Measurements from ENCODE around the gene SPATS2. TPM values are rescaled to one million over a fixed set of nuclear protein-coding genes. Genes with fewer than 3 reads are reported as not detected.
"Not testable (repeated sequence)": the region's sequence is repeated elsewhere in the genome, so short reads cannot be mapped to it uniquely, and the experiment has no call there.

SPATS2 gene
- total RNA-seq, 6 experiments from 2014 or later = 33.4 to 64.4 (median 50.9) TPM

GRCh38 chr12:49368240-49368600, 958 bp downstream of the SPATS2 start:
- DNase-seq = no peak
- Mint-ChIP-seq H3K27ac (peak overlapping the region; percentile 85), H3K9me3 (no peaks in the 10 kb centered on the region), H3K27me3 (ENCODE audit: insufficient read depth) (peaks cover 2% of the 10 kb centered on the region; the same call in 1 of the 2 replicates), H3K4me3 (peak overlapping the region; percentile 95), H3K36me3 (ENCODE audit: low read depth) (peaks cover 27% of the 10 kb centered on the region), H3K4me1 (ENCODE audit: low read depth) (peaks cover 65% of the 10 kb centered on the region)
- no peak for TF ChIP-seq CTCF (IDR thresholded peaks at IDR 0.05)

GRCh38 chr12:49369411-49370145, 2.3 kb downstream of the SPATS2 start:
- H3K27ac Mint-ChIP-seq = peak overlapping the region; percentile 81
- H3K4me3 Mint-ChIP-seq = peak overlapping the region; percentile 95
- peak; percentile 22 for DNase-seq
- H3K9me3 Mint-ChIP-seq = no peaks in the 10 kb centered on the region
- H3K27me3 Mint-ChIP-seq (ENCODE audit: insufficient read depth) = no peaks in the 10 kb centered on the region
- peak; percentile 68 for TF ChIP-seq CTCF (IDR thresholded peaks at IDR 0.05)
- peaks cover 61% of the 10 kb centered on the region for H3K4me1 Mint-ChIP-seq (ENCODE audit: low read depth)
- H3K36me3 Mint-ChIP-seq (ENCODE audit: low read depth) = peaks cover 27% of the 10 kb centered on the region

- H3K27ac Mint-ChIP-seq = no peak overlapping the region
- peaks cover 27% of the 10 kb centered on the region for H3K36me3 Mint-ChIP-seq (ENCODE audit: low read depth)
- H3K4me1 Mint-ChIP-seq (ENCODE audit: low read depth) = peaks cover 61% of the 10 kb centered on the region
- TF ChIP-seq CTCF (IDR thresholded peaks at IDR 0.05) = no peak
- no peak for DNase-seq
- H3K9me3 Mint-ChIP-seq = no peaks in the 10 kb centered on the region
- no peaks in the 10 kb centered on the region for H3K27me3 Mint-ChIP-seq (ENCODE audit: insufficient read depth)
- H3K4me3 Mint-ChIP-seq = no peak overlapping the region; the same call in 1 of the 2 replicates
These were observed 3.3 kb downstream of the SPATS2 start for GRCh38 chr12:49370539-49370938.

GRCh38 chr12:49375406-49375805, 8.1 kb downstream of the SPATS2 start:
- peaks cover 24% of the 10 kb centered on the region for H3K36me3 Mint-ChIP-seq (ENCODE audit: low read depth)
- H3K27ac Mint-ChIP-seq = no peak overlapping the region
- no peak for DNase-seq
- no peaks in the 10 kb centered on the region for H3K27me3 Mint-ChIP-seq (ENCODE audit: insufficient read depth)
- H3K4me1 Mint-ChIP-seq (ENCODE audit: low read depth) = peaks cover 39% of the 10 kb centered on the region
- H3K9me3 Mint-ChIP-seq = no peaks in the 10 kb centered on the region
- no peak overlapping the region for H3K4me3 Mint-ChIP-seq
- no peak for TF ChIP-seq CTCF (IDR thresholded peaks at IDR 0.05)

- H3K4me1 Mint-ChIP-seq (ENCODE audit: low read depth) = peaks cover 39% of the 10 kb centered on the region
- TF ChIP-seq CTCF (IDR thresholded peaks at IDR 0.05) = no peak
- H3K4me3 Mint-ChIP-seq = no peak overlapping the region
- no peaks in the 10 kb centered on the region for H3K9me3 Mint-ChIP-seq
- peaks cover 11% of the 10 kb centered on the region; the same call in 1 of the 2 replicates for H3K36me3 Mint-ChIP-seq (ENCODE audit: low read depth)
- no peaks in the 10 kb centered on the region for H3K27me3 Mint-ChIP-seq (ENCODE audit: insufficient read depth)
- no peak overlapping the region for H3K27ac Mint-ChIP-seq
- DNase-seq = no peak
These were observed 10.1 kb downstream of the SPATS2 start for GRCh38 chr12:49377386-49377785.

GRCh38 chr12:49380184-49380583, 12.9 kb downstream of the SPATS2 start:
- not testable (repeated sequence) for H3K4me3 Mint-ChIP-seq; H3K27me3 Mint-ChIP-seq (ENCODE audit: insufficient read depth); DNase-seq; H3K36me3 Mint-ChIP-seq (ENCODE audit: low read depth); H3K27ac Mint-ChIP-seq; H3K9me3 Mint-ChIP-seq
- peaks cover 35% of the 10 kb centered on the region for H3K4me1 Mint-ChIP-seq (ENCODE audit: low read depth)
